ENCODE measurements around the gene SMG6. TPM values are rescaled to one million over a fixed set of nuclear protein-coding genes. Genes with fewer than 3 reads are reported as not detected.

The SMG6 gene
- total and polyA plus RNA-seq, 2 of the 13 experiments (the other 11 are each of a cell fraction or from before 2014, with no cell fraction given), result 4.6 to 14.6 TPM

DNA sequence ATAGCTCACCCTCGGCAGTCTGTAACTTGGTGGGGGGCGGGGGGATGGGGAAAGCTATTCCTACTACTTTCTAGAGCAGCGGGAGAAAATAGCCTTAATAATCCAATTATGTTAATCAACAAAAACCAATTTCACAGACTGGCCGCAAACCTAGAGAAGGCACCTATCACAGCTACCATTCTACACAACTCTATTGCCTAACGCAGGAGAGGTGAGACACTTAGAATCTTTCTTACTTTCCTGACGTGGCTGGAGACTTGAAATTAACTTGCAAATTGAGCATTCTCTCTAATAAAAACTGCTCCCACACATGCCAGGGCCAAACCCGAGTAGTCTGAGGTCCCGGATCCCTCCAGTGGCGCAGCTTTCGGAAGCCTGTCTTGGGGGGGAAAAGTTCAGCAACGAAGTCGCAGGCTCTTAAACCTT lies 794 bp downstream of the SMG6 start (continued):
- TF ChIP-seq ASH2L (IDR thresholded peaks at IDR 0.05; ENCODE audit: insufficient read length, low read depth, low read length) (no peak), ZNF879 (CRISPR knock-in tag; IDR thresholded peaks at IDR 0.05) (0 out of 2 replicates have a peak, but pooled peaks have one; percentile 2), HOXA3 (CRISPR knock-in tag; IDR thresholded peaks at IDR 0.05) (no peak), TCF12 (IDR thresholded peaks at IDR 0.05) (no peak), TCF12 (CRISPR knock-in tag; IDR thresholded peaks at IDR 0.05) (no peak), ZSCAN30 (CRISPR knock-in tag; IDR thresholded peaks at IDR 0.05) (no peak)
- TF ChIP-seq, protein P1, sequence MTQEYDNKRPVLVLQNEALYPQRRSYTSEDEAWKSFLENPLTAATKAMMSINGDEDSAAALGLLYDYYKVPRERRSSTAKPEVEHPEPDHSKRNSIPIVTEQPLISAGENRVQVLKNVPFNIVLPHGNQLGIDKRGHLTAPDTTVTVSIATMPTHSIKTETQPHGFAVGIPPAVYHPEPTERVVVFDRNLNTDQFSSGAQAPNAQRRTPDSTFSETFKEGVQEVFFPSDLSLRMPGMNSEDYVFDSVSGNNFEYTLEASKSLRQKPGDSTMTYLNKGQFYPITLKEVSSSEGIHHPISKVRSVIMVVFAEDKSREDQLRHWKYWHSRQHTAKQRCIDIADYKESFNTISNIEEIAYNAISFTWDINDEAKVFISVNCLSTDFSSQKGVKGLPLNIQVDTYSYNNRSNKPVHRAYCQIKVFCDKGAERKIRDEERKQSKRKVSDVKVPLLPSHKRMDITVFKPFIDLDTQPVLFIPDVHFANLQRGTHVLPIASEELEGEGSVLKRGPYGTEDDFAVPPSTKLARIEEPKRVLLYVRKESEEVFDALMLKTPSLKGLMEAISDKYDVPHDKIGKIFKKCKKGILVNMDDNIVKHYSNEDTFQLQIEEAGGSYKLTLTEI (CRISPR knock-in tag; conservative IDR thresholded peaks at IDR 0.05), result no peak

- BruUV-seq (replicated peaks), result no TSS peak
- 98% methylated on average over 22 of the region's 22 CpGs for WGBS (ENCODE audit: low lambda C conversion rate)
Measured at GRCh38 chr17:2299756-2300155, 3.8 kb downstream of the SMG6 start.

More at GRCh38 chr17:2299756-2300155, 3.8 kb downstream of the SMG6 start:
- in situ Hi-C loops (cut with HindIII; ENCODE audit: extremely low pct_ligation_motif_present, low pct_unique_long_range_greater_than_20kb), result no loop called here
- Histone ChIP-seq H3K4me1 (ENCODE audit: insufficient read depth, low read length) (peaks cover 23% of the 10 kb centered on the region), H3K4me2 (ENCODE audit: low read depth, low read length) (no peak overlapping the region), H3K27ac (ENCODE audit: extremely low read length, insufficient read depth, low read length) (no peak overlapping the region), H2AFZ (ENCODE audit: low read length) (no peak overlapping the region), H3K9ac (ENCODE audit: insufficient read depth, low read depth, low read length) (no peak overlapping the region), H4K20me1 (ENCODE audit: insufficient read depth, low read length) (0 out of 2 replicates have a peak, but pooled peaks cover 3% of the 10 kb centered on the region), H3K79me2 (ENCODE audit: insufficient read depth, low read length) (peaks cover 30% of the 10 kb centered on the region), H3K9me3 (ENCODE audit: low read length) (no peaks in the 10 kb centered on the region), H3K36me3 (replicated peaks in 1 of 2; ENCODE audit: control insufficient read depth in 1 of 2, insufficient read depth in 2 of 2, low read length in 2 of 2) (peaks cover 13 to 46% of the 10 kb centered on the region in 2 experiments), H3K27me3 (ENCODE audit: control insufficient read depth in 1 of 2, insufficient read depth in 2 of 2, low read length in 2 of 2) (no peaks in the 10 kb centered on the region; a peak in 1 of 5 replicates), H3K4me3 (replicated peaks in 1 of 3; ENCODE audit: insufficient read depth in 1 of 3, low read depth in 2 of 3, low read length in 3 of 3) (no peak overlapping the region)
- TF ChIP-seq ZFYVE20 (CRISPR knock-in tag; IDR thresholded peaks at IDR 0.05; ENCODE audit: borderline replicate concordance, low read depth) (no peak), NFE2L2 (IDR thresholded peaks at IDR 0.05; ENCODE audit: low read length) (no peak), RBFOX2 (IDR thresholded peaks at IDR 0.05; ENCODE audit: low read depth, low read length) (no peak), MEF2D (CRISPR knock-in tag; IDR thresholded peaks at IDR 0.05) (no peak), MAZ (IDR thresholded peaks at IDR 0.05; ENCODE audit: borderline replicate concordance, low read depth, low read length) (no peak), MAZ (CRISPR knock-in tag; IDR thresholded peaks at IDR 0.05; ENCODE audit: low read depth) (no peak), ZNF75D (CRISPR knock-in tag; IDR thresholded peaks at IDR 0.05; ENCODE audit: borderline replicate concordance) (no peak), ZNF354B (CRISPR knock-in tag; IDR thresholded peaks at IDR 0.05) (no peak), DNMT3B (CRISPR knock-in tag; conservative IDR thresholded peaks at IDR 0.05) (no peak), ZNF530 (CRISPR knock-in tag; IDR thresholded peaks at IDR 0.05; ENCODE audit: low read depth) (no peak), ZNF121 (CRISPR knock-in tag; IDR thresholded peaks at IDR 0.05) (no peak), PAF1 (CRISPR knock-in tag; IDR thresholded peaks at IDR 0.05) (no peak), GATA4 (IDR thresholded peaks at IDR 0.05; ENCODE audit: borderline replicate concordance, low read depth) (no peak)
- FAIRE-seq (no peak), ATAC-seq (no peak), DNase-seq (ENCODE audit: low spot score) (no peak)
- ChIA-PET CTCF (ENCODE audit: low intra/inter-chr PET ratio, low total read pairs) (no interaction called here), POLR2A (no interaction called here)
- intact Hi-C loops (cut with micrococcal nuclease; ENCODE audit: unreplicated experiment), result no loop called here

All from HepG2 (cell line).